ENCODE data around the gene DCTN2. TPM values are rescaled to one million over a fixed set of nuclear protein-coding genes. Genes with fewer than 3 reads are reported as not detected.
"Not testable (repeated sequence)": the region's sequence is repeated elsewhere in the genome, so short reads cannot be mapped to it uniquely, and the experiment has no call there.

The DCTN2 gene
- total RNA-seq, 2 donors from 2014 or later: 80.5 to 96.7 TPM

GRCh38 chr12:57522011-57522886 lies 24.7 kb downstream of the DCTN2 start, which contains the start of gene MBD6:
MBD6 (plus strand) TSS chr12:57522824; CDS start chr12:57524304, 1,480 bp downstream.
- DNase-seq (peak; percentile 93), ATAC-seq (peak; percentile 37 to 45)
- intact Hi-C loops (cut with DNase I): no loop called here

GRCh38 chr12:57521525-57522010 lies 25.4 kb downstream of the DCTN2 start:
- intact Hi-C loops (cut with DNase I): no loop called here
- DNase-seq: peak; percentile 54
- no peak for ATAC-seq

- ATAC-seq (peak; percentile 84 to 89), DNase-seq (peak; percentile 100)
- intact Hi-C loops (cut with DNase I): no loop called here
Measured at GRCh38 chr12:57520053-57520818, 26.8 kb downstream of the DCTN2 start, which contains the start of gene DDIT3. DDIT3 (minus strand) TSS chr12:57520514; CDS start chr12:57517406, 3,108 bp downstream.

- DNase-seq: no peak
- intact Hi-C loops (cut with DNase I): no loop called here
- ATAC-seq: no peak
Measured at GRCh38 chr12:57519796-57520052, 27.3 kb downstream of the DCTN2 start.

- DNase-seq: peak; percentile 57
- ATAC-seq: peak; percentile 0 to 6
- intact Hi-C loops (cut with DNase I): no loop called here
Measured at GRCh38 chr12:57518920-57519795, 27.8 kb downstream of the DCTN2 start.

GRCh38 chr12:57518176-57518919 lies 28.6 kb downstream of the DCTN2 start:
- no peak for DNase-seq
- ATAC-seq: no peak
- intact Hi-C loops (cut with DNase I): no loop called here

GRCh38 chr12:57517718-57518117 lies 29.3 kb downstream of the DCTN2 start:
- DNase-seq; intact Hi-C loops (cut with DNase I); ATAC-seq: not testable (repeated sequence)

- no peak for ATAC-seq
- no peak for DNase-seq
Measured at GRCh38 chr12:57517187-57517586, 29.8 kb downstream of the DCTN2 start.

GRCh38 chr12:57516617-57517153 lies 30.3 kb downstream of the DCTN2 start:
- intact Hi-C loops (cut with DNase I): no loop called here
- ATAC-seq (no peak), DNase-seq (no peak)

More at GRCh38 chr12:57517187-57517586, 29.8 kb downstream of the DCTN2 start:
- intact Hi-C loops (cut with DNase I): no loop called here

GRCh38 chr12:57515934-57516541 lies 31.0 kb downstream of the DCTN2 start:
- intact Hi-C loops (cut with DNase I): no loop called here
- ATAC-seq (no peak), DNase-seq (no peak)

- intact Hi-C loops (cut with DNase I): no loop called here
- ATAC-seq (no peak), DNase-seq (no peak)
Measured at GRCh38 chr12:57515408-57515933, 31.5 kb downstream of the DCTN2 start.

- intact Hi-C loops (cut with DNase I): no loop called here
- ATAC-seq (no peak), DNase-seq (no peak)
Measured at GRCh38 chr12:57514720-57515407, 32.1 kb downstream of the DCTN2 start.

- DNase-seq; intact Hi-C loops (cut with DNase I); ATAC-seq: not testable (repeated sequence)
Measured at GRCh38 chr12:57514246-57514645, 32.7 kb downstream of the DCTN2 start.

GRCh38 chr12:57513677-57514076 lies 33.3 kb downstream of the DCTN2 start:
- intact Hi-C loops (cut with DNase I); DNase-seq; ATAC-seq: not testable (repeated sequence)

GRCh38 chr12:57513266-57513665 lies 33.7 kb downstream of the DCTN2 start:
- ATAC-seq: no peak
- intact Hi-C loops (cut with DNase I): no loop called here

GRCh38 chr12:57512665-57513064 lies 34.3 kb downstream of the DCTN2 start:
- no peak for DNase-seq
- ATAC-seq: no peak
- intact Hi-C loops (cut with DNase I): no loop called here

More at GRCh38 chr12:57513266-57513665, 33.7 kb downstream of the DCTN2 start:
- DNase-seq: no peak

Measured in left cardiac atrium (tissue), 4 donors.